ENCODE measurements around the gene APH1A. TPM values are rescaled to one million over a fixed set of nuclear protein-coding genes. Genes with fewer than 3 reads are reported as not detected.

Gene APH1A
- total RNA-seq, 1 experiment from 2014 or later, result 109 TPM

DNA sequence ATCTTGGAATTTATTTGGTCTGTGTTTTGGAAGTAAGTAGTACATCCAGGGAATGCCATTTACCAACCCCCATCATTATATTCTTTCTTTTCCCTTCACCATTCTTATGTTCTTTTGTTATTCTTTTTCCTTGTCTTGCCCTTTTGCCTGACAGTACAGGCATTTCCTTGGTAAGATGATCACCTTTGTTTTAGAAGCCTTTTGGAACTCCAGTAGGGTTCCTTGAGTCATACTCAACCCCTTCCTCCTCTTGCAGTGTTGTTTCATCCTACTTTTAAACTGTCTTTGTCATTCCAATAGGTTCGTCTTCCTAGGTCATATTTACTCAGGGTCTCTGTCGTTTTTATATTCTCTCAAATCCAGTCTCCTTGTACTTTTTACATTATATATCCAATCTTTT is 34.1 kb upstream of the APH1A start:
- no peak for ATAC-seq
- Histone ChIP-seq H3K36me3 (ENCODE audit: control insufficient read depth in 1 of 2, insufficient read depth in 2 of 2, low read length in 2 of 2) (peaks cover 40 to 41% of the 10 kb centered on the region in 2 experiments), H3K27me3 (ENCODE audit: insufficient read depth, low read length) (no peaks in the 10 kb centered on the region), H3K4me1 (ENCODE audit: control insufficient read depth in 1 of 2, insufficient read depth in 2 of 2, low read length in 2 of 2) (no peaks in the 10 kb centered on the region), H3K9me3 (ENCODE audit: control insufficient read depth in 1 of 2, insufficient read depth in 1 of 2, low read depth in 1 of 2, low read length in 2 of 2) (no peaks in the 10 kb centered on the region), H3K9ac (ENCODE audit: low read length) (no peak overlapping the region), H3K4me3 (replicated peaks in 1 of 2; ENCODE audit: low read depth in 1 of 2, low read length in 2 of 2) (no peak overlapping the region), H4K20me1 (ENCODE audit: insufficient read depth) (peaks cover 4% of the 10 kb centered on the region; the same call in 1 of the 2 replicates), H3K4me2 (ENCODE audit: low read length) (no peak overlapping the region), H3K9me2 (ENCODE audit: insufficient read depth) (no peaks in the 10 kb centered on the region), H3K79me2 (ENCODE audit: insufficient read depth, low read length) (peaks cover 57% of the 10 kb centered on the region), H2AFZ (ENCODE audit: low read depth, low read length, poor library complexity, severe bottlenecking) (no peak overlapping the region), H3K27ac (ENCODE audit: low read depth, low read length) (no peak overlapping the region)
- intact Hi-C loops (cut with micrococcal nuclease), result no loop called here
- ChIA-PET POLR2A (no interaction called here), RAD21 (ENCODE audit: low non-redundant PET in 1 of 2, low total read pairs in 2 of 2, uncharacterized antibody in 2 of 2, unreplicated experiment in 2 of 2) (no interaction called here), CTCF (no interaction called here)
- TF ChIP-seq YY1 (IDR thresholded peaks at IDR 0.05; ENCODE audit: extremely low read depth, insufficient replicate concordance, low read depth, low read length) (no peak), SIN3A (IDR thresholded peaks at IDR 0.05; ENCODE audit: low read depth) (no peak), CBX3 (IDR thresholded peaks at IDR 0.05; ENCODE audit: low read depth) (no peak), ZFX (IDR thresholded peaks at IDR 0.05) (no peak), POLR2A (IDR thresholded peaks at IDR 0.05; ENCODE audit: borderline replicate concordance, extremely low read depth, insufficient read depth, insufficient read length) (no peak), POLR2AphosphoS5 (IDR thresholded peaks at IDR 0.05; ENCODE audit: low read depth, low read length) (no peak), ZNF274 (IDR thresholded peaks at IDR 0.05; ENCODE audit: low read depth, low read length) (no peak), RAD21 (IDR thresholded peaks at IDR 0.05; ENCODE audit: low read depth) (no peak), ELF1 (IDR thresholded peaks at IDR 0.05; ENCODE audit: borderline replicate concordance, low read depth) (no peak), CEBPB (IDR thresholded peaks at IDR 0.05; ENCODE audit: low read depth) (no peak)
- TF ChIP-seq, protein P1, sequence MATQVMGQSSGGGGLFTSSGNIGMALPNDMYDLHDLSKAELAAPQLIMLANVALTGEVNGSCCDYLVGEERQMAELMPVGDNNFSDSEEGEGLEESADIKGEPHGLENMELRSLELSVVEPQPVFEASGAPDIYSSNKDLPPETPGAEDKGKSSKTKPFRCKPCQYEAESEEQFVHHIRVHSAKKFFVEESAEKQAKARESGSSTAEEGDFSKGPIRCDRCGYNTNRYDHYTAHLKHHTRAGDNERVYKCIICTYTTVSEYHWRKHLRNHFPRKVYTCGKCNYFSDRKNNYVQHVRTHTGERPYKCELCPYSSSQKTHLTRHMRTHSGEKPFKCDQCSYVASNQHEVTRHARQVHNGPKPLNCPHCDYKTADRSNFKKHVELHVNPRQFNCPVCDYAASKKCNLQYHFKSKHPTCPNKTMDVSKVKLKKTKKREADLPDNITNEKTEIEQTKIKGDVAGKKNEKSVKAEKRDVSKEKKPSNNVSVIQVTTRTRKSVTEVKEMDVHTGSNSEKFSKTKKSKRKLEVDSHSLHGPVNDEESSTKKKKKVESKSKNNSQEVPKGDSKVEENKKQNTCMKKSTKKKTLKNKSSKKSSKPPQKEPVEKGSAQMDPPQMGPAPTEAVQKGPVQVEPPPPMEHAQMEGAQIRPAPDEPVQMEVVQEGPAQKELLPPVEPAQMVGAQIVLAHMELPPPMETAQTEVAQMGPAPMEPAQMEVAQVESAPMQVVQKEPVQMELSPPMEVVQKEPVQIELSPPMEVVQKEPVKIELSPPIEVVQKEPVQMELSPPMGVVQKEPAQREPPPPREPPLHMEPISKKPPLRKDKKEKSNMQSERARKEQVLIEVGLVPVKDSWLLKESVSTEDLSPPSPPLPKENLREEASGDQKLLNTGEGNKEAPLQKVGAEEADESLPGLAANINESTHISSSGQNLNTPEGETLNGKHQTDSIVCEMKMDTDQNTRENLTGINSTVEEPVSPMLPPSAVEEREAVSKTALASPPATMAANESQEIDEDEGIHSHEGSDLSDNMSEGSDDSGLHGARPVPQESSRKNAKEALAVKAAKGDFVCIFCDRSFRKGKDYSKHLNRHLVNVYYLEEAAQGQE (IDR thresholded peaks at IDR 0.05; ENCODE audit: low read depth), result no peak
- no TSS peak for BruUV-seq (replicated peaks)
- DNase-seq (ENCODE audit: low read depth, low spot score), result no peak
